Measurements from ENCODE around the gene YIPF3. TPM values are rescaled to one million over a fixed set of nuclear protein-coding genes. Genes with fewer than 3 reads are reported as not detected.
"Not testable (repeated sequence)": the region's sequence is repeated elsewhere in the genome, so short reads cannot be mapped to it uniquely, and the experiment has no call there.

The YIPF3 gene
- total RNA-seq: 121 and 136 TPM in 2 replicates
- long read RNA-seq, transcript YIPF3-202 (9 exons, 1,576 nt): major isoform, 223 of 277 reads
- long read RNA-seq, partial matches to known transcripts: 13 of 277 reads
- long read RNA-seq, other reads (novel, unspliced or antisense): 40 of 277 reads

- no peak within 1 kb of the TSS for H3K4me3 Mint-ChIP-seq (ENCODE audit: low read depth)
- peaks cover 14% of the 10 kb centered on the region for H3K4me1 Mint-ChIP-seq (ENCODE audit: low read depth)
- peak; percentile 90 for DNase-seq (ENCODE audit: low spot score, unreplicated experiment)
- no peaks in the 10 kb centered on the region for H3K9me3 Mint-ChIP-seq (ENCODE audit: low read depth)
- peaks cover 19% of the 10 kb centered on the region for H3K36me3 Mint-ChIP-seq (ENCODE audit: insufficient read depth)
- no peak within 1 kb of the TSS for H3K27ac Mint-ChIP-seq
- H3K27me3 Mint-ChIP-seq: no peaks in the 10 kb centered on the region
- no peak for TF ChIP-seq CTCF (IDR thresholded peaks at IDR 0.05; ENCODE audit: unreplicated experiment)
Observed at GRCh38 chr6:43516697-43517504, at the start of gene YIPF3, which contains the start of gene POLR1C. TSS of gene YIPF3 (minus strand) at chr6:43516926. CDS start at chr6:43516807, 119 bp downstream. TSS of gene POLR1C (plus strand) at chr6:43517089. CDS start at chr6:43517110, 21 bp downstream.

DNA sequence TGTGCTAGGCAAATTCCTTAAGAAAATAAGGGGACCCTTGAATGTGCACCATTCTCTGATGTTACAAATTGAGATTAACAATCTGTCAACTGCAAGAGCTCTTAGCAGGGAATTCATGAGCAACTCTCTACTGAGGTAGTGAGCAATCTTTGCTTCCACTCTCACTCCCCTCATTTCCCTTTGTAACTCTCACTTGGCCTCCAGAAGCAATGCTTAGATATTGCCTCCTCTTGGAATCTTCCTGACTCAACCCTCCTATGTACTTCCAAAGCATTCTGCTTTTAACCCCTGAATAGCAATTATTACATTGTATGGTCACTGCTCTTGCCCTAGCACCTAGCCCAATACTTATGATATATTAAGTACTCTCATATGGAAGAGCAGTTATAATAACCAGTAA lies 42.6 kb upstream of the YIPF3 start:
- TF ChIP-seq CTCF (IDR thresholded peaks at IDR 0.05; ENCODE audit: unreplicated experiment): no peak
- DNase-seq (ENCODE audit: low spot score, unreplicated experiment): no peak
- Mint-ChIP-seq H3K36me3 (ENCODE audit: insufficient read depth) (peaks cover 23% of the 10 kb centered on the region), H3K9me3 (ENCODE audit: low read depth) (no peaks in the 10 kb centered on the region), H3K4me1 (ENCODE audit: low read depth) (no peaks in the 10 kb centered on the region), H3K27me3 (no peaks in the 10 kb centered on the region), H3K4me3 (ENCODE audit: low read depth) (no peak overlapping the region), H3K27ac (no peak overlapping the region)

- not testable (repeated sequence) for H3K27ac Mint-ChIP-seq; H3K27me3 Mint-ChIP-seq; H3K4me1 Mint-ChIP-seq (ENCODE audit: low read depth); H3K4me3 Mint-ChIP-seq (ENCODE audit: low read depth); DNase-seq (ENCODE audit: low spot score, unreplicated experiment); H3K9me3 Mint-ChIP-seq (ENCODE audit: low read depth)
- peaks cover 23% of the 10 kb centered on the region for H3K36me3 Mint-ChIP-seq (ENCODE audit: insufficient read depth)
Observed at GRCh38 chr6:43557620-43558019, 40.9 kb upstream of the YIPF3 start.

- H3K27ac Mint-ChIP-seq: no peak overlapping the region
- H3K4me3 Mint-ChIP-seq (ENCODE audit: low read depth): no peak overlapping the region
- no peaks in the 10 kb centered on the region for H3K27me3 Mint-ChIP-seq
- H3K9me3 Mint-ChIP-seq (ENCODE audit: low read depth): no peaks in the 10 kb centered on the region
- no peaks in the 10 kb centered on the region for H3K4me1 Mint-ChIP-seq (ENCODE audit: low read depth)
- peaks cover 26% of the 10 kb centered on the region for H3K36me3 Mint-ChIP-seq (ENCODE audit: insufficient read depth)
- no peak for TF ChIP-seq CTCF (IDR thresholded peaks at IDR 0.05; ENCODE audit: unreplicated experiment)
- no peak for DNase-seq (ENCODE audit: low spot score, unreplicated experiment)
Observed at GRCh38 chr6:43547222-43547621, 30.5 kb upstream of the YIPF3 start.

DNA sequence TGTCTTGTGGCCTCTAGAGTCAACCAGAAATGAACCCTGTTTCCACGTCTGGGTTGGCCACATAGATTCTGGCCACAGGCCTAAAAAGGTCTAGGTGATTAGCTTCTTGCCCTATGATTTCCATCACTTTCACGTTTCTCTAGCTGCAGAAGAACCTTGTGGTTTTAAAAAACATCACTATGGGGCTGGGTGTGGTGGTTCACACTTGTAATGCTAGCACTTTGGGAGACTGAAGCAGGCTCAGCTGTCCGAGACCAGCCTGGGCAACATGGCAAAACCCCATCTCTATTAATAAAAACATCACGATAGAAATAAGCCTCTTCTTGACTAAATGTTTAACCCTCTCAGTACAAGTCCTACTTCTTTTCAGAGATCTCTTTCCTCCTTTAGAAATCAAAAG lies 27.7 kb upstream of the YIPF3 start:
- H3K4me3 Mint-ChIP-seq (ENCODE audit: low read depth): no peak overlapping the region
- H3K36me3 Mint-ChIP-seq (ENCODE audit: insufficient read depth): peaks cover 29% of the 10 kb centered on the region
- H3K4me1 Mint-ChIP-seq (ENCODE audit: low read depth): no peaks in the 10 kb centered on the region
- no peaks in the 10 kb centered on the region for H3K9me3 Mint-ChIP-seq (ENCODE audit: low read depth)
- H3K27me3 Mint-ChIP-seq: no peaks in the 10 kb centered on the region
- TF ChIP-seq CTCF (IDR thresholded peaks at IDR 0.05; ENCODE audit: unreplicated experiment): no peak
- DNase-seq (ENCODE audit: low spot score, unreplicated experiment): no peak
- no peak overlapping the region for H3K27ac Mint-ChIP-seq

Measured in progenitor cell of endocrine pancreas (in vitro differentiated cells).